Neural progenitor cell (in vitro differentiated cells): ENCODE results near the gene SYCE1. TPM values are rescaled to one million over a fixed set of nuclear protein-coding genes. Genes with fewer than 3 reads are reported as not detected.

Experiments used
- DNase-seq: peaks from one replicate; pipeline ENCODE4 v3.0.0-alpha.2; 2016; ENCODE audit warnings: low spot score
- H2AFZ ChIP-seq: fragments of 200-600 bp; sonication (generic); replicated peaks from 2 replicates; pipeline ENCODE4 v1.6.1; 2016; ENCODE audit warnings: antibody characterized with exemption
- H3F3A ChIP-seq: fragments of 200-600 bp; sonication (generic); 2 replicates; pipeline ENCODE4 v1.6.1; 2016; ENCODE audit warnings: antibody characterized with exemption, low read depth
- H3K27ac ChIP-seq: fragments of 200-600 bp; sonication (generic); 2 replicates; pipeline ENCODE4 v1.5.1; 2016; ENCODE audit warnings: mild to moderate bottlenecking
- H3K27me3 ChIP-seq: fragments of 200-600 bp; sonication (generic); 2 replicates; pipeline ENCODE4 v1.6.1; 2016; ENCODE audit warnings: mild to moderate bottlenecking, moderate library complexity
- H3K36me3 ChIP-seq: fragments of 200-600 bp; sonication (generic); 2 replicates; pipeline ENCODE4 v1.5.1; 2016
- H3K4me1 ChIP-seq: fragments of 200-600 bp; sonication (generic); 2 replicates; pipeline ENCODE4 v1.6.1; 2016; ENCODE audit warnings: mixed run types
- H3K4me2 ChIP-seq: fragments of 200-600 bp; sonication (generic); 2 replicates; pipeline ENCODE4 v1.6.1; 2016
- H3K4me3 ChIP-seq: fragments of 200-600 bp; sonication (generic); 2 replicates; pipeline ENCODE4 v1.5.1; 2016
- H3K79me2 ChIP-seq: fragments of 200-600 bp; sonication (generic); 2 replicates; pipeline ENCODE4 v1.6.1; 2016; ENCODE audit warnings: low read depth
- H3K9ac ChIP-seq: fragments of 200-600 bp; sonication (generic); 2 replicates; pipeline ENCODE4 v1.6.1; 2016
- H3K9me3 ChIP-seq: fragments of 200-600 bp; sonication (generic); 2 replicates; pipeline ENCODE4 v1.5.1; 2016; ENCODE audit warnings: low read depth
- H4K20me1 ChIP-seq: fragments of 200-600 bp; sonication (generic); 2 replicates; pipeline ENCODE4 v1.6.1; 2016; ENCODE audit warnings: low read depth
- H3K27ac Mint-ChIP-seq: 3 replicates; pipeline ENCODE4 v1.8.0; 2021; ENCODE audit warnings: mixed read lengths
- H3K27me3 Mint-ChIP-seq: 2 replicates; pipeline ENCODE4 v1.8.0; 2022; ENCODE audit warnings: low read depth, mild to moderate bottlenecking, inconsistent platforms, moderate library complexity, mixed read lengths; ENCODE audit not compliant: insufficient read depth
- H3K36me3 Mint-ChIP-seq: 3 replicates; pipeline ENCODE4 v1.8.0; 2021; ENCODE audit warnings: mixed read lengths
- H3K4me1 Mint-ChIP-seq: 3 replicates; pipeline ENCODE4 v1.8.0; 2021; ENCODE audit warnings: mixed read lengths
- H3K4me3 Mint-ChIP-seq: 3 replicates; pipeline ENCODE4 v1.8.0; 2021; ENCODE audit warnings: mild to moderate bottlenecking, moderate library complexity, mixed read lengths
- H3K9me3 Mint-ChIP-seq: 3 replicates; pipeline ENCODE4 v1.8.0; 2020; ENCODE audit warnings: mixed read lengths
- CTCF ChIP-seq: fragments of 200-600 bp; sonication (generic); IDR thresholded peaks from 2 replicates; pipeline ENCODE4 v1.5.1; 2017; ENCODE audit warnings: antibody characterized with exemption, mild to moderate bottlenecking
- EZH2 ChIP-seq: fragments of 200-600 bp; sonication (generic); IDR thresholded peaks from 2 replicates; pipeline ENCODE4 v1.6.1; 2017; ENCODE audit warnings: antibody characterized with exemption, mild to moderate bottlenecking, moderate library complexity
- EZH2phosphoT487 ChIP-seq: fragments of 200-600 bp; sonication (generic); IDR thresholded peaks from 2 replicates; pipeline ENCODE4 v1.6.1; 2017; ENCODE audit warnings: antibody characterized with exemption
- total RNA-seq: library from RNA; depleted of rRNA; stranded (reverse); fragments of >200 nt; gene quantifications from 2 replicates; pipeline ENCODE4 v1.2.3, GENCODE V29; 2015; ENCODE audit warnings: low replicate concordance

The SYCE1 gene
- total RNA-seq, 1 donor from 2014 or later, result not detected

- no peak for DNase-seq
- H3K27me3 Mint-ChIP-seq, result peaks cover 8% of the 10 kb centered on the region
- H3K4me3 Mint-ChIP-seq, result no peak within 1 kb of the TSS
- Histone ChIP-seq H3K4me3 (no peak within 1 kb of the TSS), H3K79me2 (no peaks in the 10 kb centered on the region), H3K9ac (no peak within 1 kb of the TSS), H3K27me3 (no peaks in the 10 kb centered on the region), H3K36me3 (no peaks in the 10 kb centered on the region), H3K9me3 (peaks cover 17% of the 10 kb centered on the region), H3F3A (no peaks in the 10 kb centered on the region), H3K4me2 (no peak within 1 kb of the TSS), H4K20me1 (no peaks in the 10 kb centered on the region), H3K27ac (no peak within 1 kb of the TSS), H2AFZ (no peak within 1 kb of the TSS), H3K4me1 (no peaks in the 10 kb centered on the region)
- TF ChIP-seq EZH2phosphoT487 (no peak), CTCF (no peak), EZH2 (no peak)
- no peak within 1 kb of the TSS for H3K27ac Mint-ChIP-seq
- no peaks in the 10 kb centered on the region for H3K36me3 Mint-ChIP-seq
- H3K4me1 Mint-ChIP-seq, result no peaks in the 10 kb centered on the region
- H3K9me3 Mint-ChIP-seq, result peaks cover 23% of the 10 kb centered on the region
Observed at GRCh38 chr10:133526957-133527588, 38.3 kb downstream of the SYCE1 start, which contains the start of gene CYP2E1. Gene CYP2E1, plus strand, starts transcription at chr10:133527363. Its CDS starts 33 bp downstream, at chr10:133527396.

GRCh38 chr10:133525444-133525843, 39.9 kb downstream of the SYCE1 start:
- no peak overlapping the region for H3K9ac ChIP-seq
- no peaks in the 10 kb centered on the region for H3K27me3 ChIP-seq
- no peaks in the 10 kb centered on the region for H3K36me3 ChIP-seq
- Mint-ChIP-seq H3K27me3 (peaks cover 2% of the 10 kb centered on the region), H3K9me3 (peaks cover 19% of the 10 kb centered on the region), H3K27ac (no peak overlapping the region), H3K4me3 (no peak overlapping the region), H3K36me3 (no peaks in the 10 kb centered on the region), H3K4me1 (no peaks in the 10 kb centered on the region)
- no peaks in the 10 kb centered on the region for H3F3A ChIP-seq
- no peak for TF ChIP-seq EZH2phosphoT487
- no peak for TF ChIP-seq CTCF
- no peak for TF ChIP-seq EZH2
- H3K9me3 ChIP-seq, result peaks cover 17% of the 10 kb centered on the region
- no peak overlapping the region for H3K4me3 ChIP-seq
- H3K79me2 ChIP-seq, result no peaks in the 10 kb centered on the region
- H3K4me2 ChIP-seq, result no peak overlapping the region
- H2AFZ ChIP-seq, result no peak overlapping the region
- DNase-seq, result no peak
- H3K4me1 ChIP-seq, result no peaks in the 10 kb centered on the region
- no peaks in the 10 kb centered on the region for H4K20me1 ChIP-seq
- no peak overlapping the region for H3K27ac ChIP-seq

- no peaks in the 10 kb centered on the region for H3K27me3 ChIP-seq
- no peak for DNase-seq
- no peaks in the 10 kb centered on the region for H3F3A ChIP-seq
- H3K4me2 ChIP-seq, result no peak overlapping the region
- no peaks in the 10 kb centered on the region for H3K79me2 ChIP-seq
- H2AFZ ChIP-seq, result no peak overlapping the region
- H4K20me1 ChIP-seq, result no peaks in the 10 kb centered on the region
- Mint-ChIP-seq H3K4me1 (no peaks in the 10 kb centered on the region), H3K36me3 (no peaks in the 10 kb centered on the region), H3K27me3 (peaks cover 6% of the 10 kb centered on the region), H3K4me3 (no peak overlapping the region), H3K9me3 (peaks cover 12% of the 10 kb centered on the region), H3K27ac (no peak overlapping the region)
- H3K27ac ChIP-seq, result no peak overlapping the region
- peaks cover 17% of the 10 kb centered on the region for H3K9me3 ChIP-seq
- no peak overlapping the region for H3K4me3 ChIP-seq
- TF ChIP-seq EZH2phosphoT487 (no peak), EZH2 (no peak), CTCF (no peak)
- H3K36me3 ChIP-seq, result no peaks in the 10 kb centered on the region
- no peaks in the 10 kb centered on the region for H3K4me1 ChIP-seq
- H3K9ac ChIP-seq, result no peak overlapping the region
Observed at GRCh38 chr10:133523631-133524203, 41.7 kb downstream of the SYCE1 start.
